Cardiac fibroblast (primary cell): Measurements from ENCODE around the gene PASK.

ENCODE experiments used
- DNase-seq, 2 donors: peaks; one replicate each; pipeline versions ENCODE4 v3.0.0 to v3.0.0-alpha.2; 2010; ENCODE audit warnings: low read depth in 2 of 2
- H3K4me3 ChIP-seq, 2 donors: replicated peaks in 1 of 2; 1 replicate in 1 of 2; 2 replicates in 1 of 2; pipeline ENCODE4 v1.5.1; 2011; ENCODE audit warnings: low read depth in 2 of 2, low read length in 2 of 2, mild to moderate bottlenecking in 2 of 2, moderate library complexity in 1 of 2
- CTCF ChIP-seq: IDR thresholded peaks from one replicate; pipeline ENCODE4 v1.5.1; 2011; ENCODE audit warnings: low read depth, mild to moderate bottlenecking, low read length, inconsistent platforms

Gene PASK

GRCh38 chr2:241163601-241164118, 14.4 kb upstream of the PASK start:
- no peak for DNase-seq
- no peak overlapping the region for H3K4me3 ChIP-seq
- no peak for TF ChIP-seq CTCF

GRCh38 chr2:241161646-241162281, 12.5 kb upstream of the PASK start:
- TF ChIP-seq CTCF = no peak
- H3K4me3 ChIP-seq = no peak overlapping the region
- peak; percentile 92 to 94 for DNase-seq

- DNase-seq = no peak
- no peak overlapping the region for H3K4me3 ChIP-seq
- TF ChIP-seq CTCF = no peak
These were observed 11.0 kb upstream of the PASK start for GRCh38 chr2:241160318-241160717.

GRCh38 chr2:241159116-241159515, 9.8 kb upstream of the PASK start:
- TF ChIP-seq CTCF = no peak
- DNase-seq = no peak
- H3K4me3 ChIP-seq = no peak overlapping the region

GRCh38 chr2:241158546-241158900, 9.3 kb upstream of the PASK start:
- DNase-seq = no peak
- H3K4me3 ChIP-seq = no peak overlapping the region
- no peak for TF ChIP-seq CTCF

GRCh38 chr2:241157841-241158545, 8.7 kb upstream of the PASK start:
- TF ChIP-seq CTCF = no peak
- peak; percentile 17 to 86 for DNase-seq
- H3K4me3 ChIP-seq = no peak overlapping the region

- no peak for DNase-seq
- no peak for TF ChIP-seq CTCF
- H3K4me3 ChIP-seq = no peak overlapping the region
These were observed 7.7 kb upstream of the PASK start for GRCh38 chr2:241156971-241157441.
